ENCODE measurements around the gene MYO16.

GRCh38 chr13:108948251-108948671, 318.9 kb downstream of the MYO16 start:
- TF ChIP-seq CEBPB (IDR thresholded peaks at IDR 0.05) = no peak
- 0 out of 2 replicates have a peak, but pooled peaks have one; percentile 31 for TF ChIP-seq JUNB (IDR thresholded peaks at IDR 0.05)
- TF ChIP-seq HDAC2 (IDR thresholded peaks at IDR 0.05) = no peak
- TF ChIP-seq POLR2A (IDR thresholded peaks at IDR 0.05; ENCODE audit: low read length) = no peak
- TF ChIP-seq CTCF (IDR thresholded peaks at IDR 0.05) = no peak
- no peak for TF ChIP-seq FOXS1 (CRISPR knock-in tag; IDR thresholded peaks at IDR 0.05)
- no peak for TF ChIP-seq FOSB (CRISPR knock-in tag; IDR thresholded peaks at IDR 0.05)
- TF ChIP-seq TP53 (CRISPR knock-in tag; IDR thresholded peaks at IDR 0.05) = no peak
- TF ChIP-seq CHD4 (IDR thresholded peaks at IDR 0.05; ENCODE audit: borderline replicate concordance) = no peak
- no peak for TF ChIP-seq MYC (IDR thresholded peaks at IDR 0.05; ENCODE audit: borderline replicate concordance, low read length)
- TF ChIP-seq JUN (IDR thresholded peaks at IDR 0.05) = peak; percentile 41 to 51; a peak in 1 of 5 replicates
- TF ChIP-seq TFCP2L1 (CRISPR knock-in tag; IDR thresholded peaks at IDR 0.05) = no peak
- no peak for TF ChIP-seq KDM5A (IDR thresholded peaks at IDR 0.05)
- no peak for TF ChIP-seq NFE2L2 (conservative IDR thresholded peaks at IDR 0.05; ENCODE audit: low read length)
